HUES6 (cell line): ENCODE results near the gene KRTAP10-11.
"Not testable (repeated sequence)": the region's sequence is repeated elsewhere in the genome, so short reads cannot be mapped to it uniquely, and the experiment has no call there.

ENCODE experiments used
- H3K27ac ChIP-seq: 2 replicates; pipeline ENCODE4 v1.7.0; 2013; ENCODE audit warnings: low read depth, mild to moderate bottlenecking, low read length, inconsistent platforms
- H3K27me3 ChIP-seq: 2 replicates; pipeline ENCODE4 v1.6.1; 2013; ENCODE audit warnings: low read length; ENCODE audit not compliant: control insufficient read depth, insufficient read depth
- H3K36me3 ChIP-seq: 2 replicates; pipeline ENCODE4 v1.6.1; 2013; ENCODE audit warnings: low read length; ENCODE audit not compliant: control insufficient read depth, insufficient read depth
- H3K4me1 ChIP-seq: 2 replicates; pipeline ENCODE4 v1.6.1; 2013; ENCODE audit warnings: low read length; ENCODE audit not compliant: control insufficient read depth, insufficient read depth
- H3K4me3 ChIP-seq: 2 replicates; pipeline ENCODE4 v1.5.1; 2013; ENCODE audit warnings: low read depth, low read length
- H3K9ac ChIP-seq: one replicate; pipeline ENCODE4 v1.6.1; 2013; ENCODE audit warnings: mild to moderate bottlenecking, low read length
- H3K9me3 ChIP-seq: 2 replicates; pipeline ENCODE4 v1.6.1; 2013; ENCODE audit warnings: low read depth, low read length; ENCODE audit not compliant: control insufficient read depth, insufficient read depth

The KRTAP10-11 gene

DNA sequence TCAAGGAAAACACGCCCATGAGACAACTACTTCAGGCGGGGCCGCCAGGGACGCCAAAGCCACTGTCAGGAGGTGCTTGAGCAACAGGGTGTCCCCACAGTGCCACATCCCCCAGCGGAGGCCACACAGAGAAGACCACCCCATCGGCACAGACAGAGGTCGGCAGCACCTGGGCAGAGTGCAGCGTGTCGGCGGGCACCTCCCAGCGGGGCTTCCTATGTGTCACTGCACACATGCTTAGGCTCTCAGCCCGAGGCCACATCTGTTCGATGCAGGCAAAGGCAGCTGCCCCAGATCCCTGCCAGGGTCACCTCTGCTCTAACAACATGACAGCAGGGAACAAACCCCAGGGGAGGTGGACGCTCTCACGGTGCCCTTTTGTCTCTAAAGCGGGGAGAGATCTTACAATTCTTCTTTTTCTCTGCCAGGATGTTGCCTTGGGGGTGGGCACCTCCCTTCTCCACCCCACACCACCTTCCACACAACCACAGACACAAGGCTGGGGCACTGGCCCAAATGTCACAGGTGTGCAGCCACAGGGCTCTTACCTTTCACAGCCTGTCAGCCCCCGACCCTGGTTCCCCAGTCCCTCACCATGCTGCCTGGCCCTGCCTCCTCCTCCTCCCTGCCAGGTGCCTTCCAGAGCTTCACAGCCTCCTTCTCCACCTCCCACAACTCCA, 30.2 kb upstream of the KRTAP10-11 start:
- Histone ChIP-seq H3K27ac (no peak overlapping the region), H3K4me1 (no peaks in the 10 kb centered on the region), H3K9me3 (peaks cover 32% of the 10 kb centered on the region), H3K36me3 (no peaks in the 10 kb centered on the region), H3K9ac (no peak overlapping the region), H3K4me3 (no peak overlapping the region), H3K27me3 (no peaks in the 10 kb centered on the region)

DNA sequence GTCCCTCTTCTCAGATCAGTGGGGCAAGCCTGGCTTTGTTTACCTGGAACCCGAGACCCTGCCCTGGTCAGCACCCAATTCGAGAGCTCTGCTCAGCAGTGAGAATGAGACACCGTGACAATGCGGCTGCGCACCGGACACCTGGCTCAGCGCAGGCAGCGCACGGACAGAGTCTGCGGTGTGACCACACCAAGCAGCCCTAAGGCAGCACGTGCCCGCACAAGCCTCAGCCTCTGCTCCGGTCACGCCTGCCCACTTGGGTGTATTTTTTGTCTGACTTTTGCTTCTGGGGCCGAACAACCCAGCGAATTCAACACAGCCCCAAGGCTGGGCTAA, 29.7 kb upstream of the KRTAP10-11 start:
- Histone ChIP-seq H3K4me1 (no peaks in the 10 kb centered on the region), H3K27me3 (no peaks in the 10 kb centered on the region), H3K9ac (no peak overlapping the region), H3K9me3 (peaks cover 30% of the 10 kb centered on the region), H3K36me3 (no peaks in the 10 kb centered on the region), H3K27ac (no peak overlapping the region), H3K4me3 (no peak overlapping the region)

DNA sequence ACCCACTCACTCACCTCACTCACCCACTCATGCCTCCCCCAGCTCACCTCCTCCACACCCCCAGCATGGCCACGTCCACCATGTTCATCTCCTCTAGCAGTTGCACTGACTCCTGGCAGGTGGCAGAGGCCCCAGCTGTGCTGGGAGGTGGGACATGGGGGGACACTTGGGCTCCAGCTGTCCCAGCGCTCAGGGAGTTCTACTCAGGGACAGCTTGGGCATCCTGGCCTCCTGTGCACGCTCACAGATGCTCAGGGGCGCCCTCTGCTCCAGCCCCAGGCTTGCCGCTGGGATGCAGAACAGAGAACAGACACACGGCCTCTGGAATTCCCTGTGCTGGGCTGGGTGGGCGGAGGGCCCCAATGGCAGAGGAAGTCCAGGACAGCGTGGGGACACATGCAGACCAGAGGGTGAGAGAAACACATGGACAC, 29.1 kb upstream of the KRTAP10-11 start:
- Histone ChIP-seq H3K4me1 (no peaks in the 10 kb centered on the region), H3K4me3 (no peak overlapping the region), H3K36me3 (no peaks in the 10 kb centered on the region), H3K27me3 (no peaks in the 10 kb centered on the region), H3K27ac (no peak overlapping the region), H3K9ac (no peak overlapping the region), H3K9me3 (peaks cover 27% of the 10 kb centered on the region)

DNA sequence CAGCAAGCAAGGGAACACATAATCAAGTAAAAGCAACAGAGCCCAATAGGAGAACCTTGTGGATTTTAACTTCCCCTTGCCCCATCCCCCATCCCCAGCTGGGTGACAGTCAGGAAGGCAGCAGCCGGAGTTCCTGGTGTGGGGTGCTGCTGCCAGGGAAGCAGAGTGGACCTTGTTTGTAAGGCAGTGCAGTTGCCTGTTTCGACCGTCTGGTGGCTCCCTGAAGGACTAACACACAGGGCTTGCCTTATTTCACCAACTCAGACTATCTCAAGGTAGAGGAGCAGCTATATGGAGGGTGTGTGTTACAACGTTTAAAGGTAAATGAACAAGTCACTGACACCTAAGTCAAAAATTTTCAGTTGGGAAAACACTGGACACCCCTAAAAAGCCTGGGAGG, 27.7 kb upstream of the KRTAP10-11 start:
- no peaks in the 10 kb centered on the region for H3K36me3 ChIP-seq
- no peak overlapping the region for H3K9ac ChIP-seq
- peaks cover 37% of the 10 kb centered on the region for H3K9me3 ChIP-seq
- no peaks in the 10 kb centered on the region for H3K27me3 ChIP-seq
- H3K4me1 ChIP-seq = no peaks in the 10 kb centered on the region
- H3K27ac ChIP-seq = no peak overlapping the region
- H3K4me3 ChIP-seq = no peak overlapping the region

DNA sequence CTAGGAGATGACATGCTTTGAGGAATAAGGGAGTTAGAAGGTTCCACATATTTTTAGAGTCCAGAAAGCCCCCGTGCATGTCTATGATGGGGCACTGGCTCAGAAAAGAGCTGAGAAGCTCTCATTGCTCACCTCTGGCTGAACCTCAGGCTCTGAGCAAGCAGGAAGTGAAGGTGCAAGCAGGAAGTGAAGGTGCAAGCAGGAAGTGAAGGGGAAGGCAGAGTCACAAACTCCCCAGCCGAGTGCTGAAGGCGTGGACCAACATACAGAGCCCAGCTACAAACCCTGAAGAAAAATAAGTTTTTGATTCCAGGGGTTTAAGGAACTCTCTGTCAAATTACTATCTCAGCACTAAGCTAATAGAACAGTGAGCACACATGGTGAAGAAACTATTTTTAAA, 27.3 kb upstream of the KRTAP10-11 start:
- Histone ChIP-seq H3K4me1 (no peaks in the 10 kb centered on the region), H3K27ac (no peak overlapping the region), H3K9me3 (peaks cover 41% of the 10 kb centered on the region), H3K27me3 (no peaks in the 10 kb centered on the region), H3K36me3 (no peaks in the 10 kb centered on the region), H3K4me3 (no peak overlapping the region), H3K9ac (no peak overlapping the region)

DNA sequence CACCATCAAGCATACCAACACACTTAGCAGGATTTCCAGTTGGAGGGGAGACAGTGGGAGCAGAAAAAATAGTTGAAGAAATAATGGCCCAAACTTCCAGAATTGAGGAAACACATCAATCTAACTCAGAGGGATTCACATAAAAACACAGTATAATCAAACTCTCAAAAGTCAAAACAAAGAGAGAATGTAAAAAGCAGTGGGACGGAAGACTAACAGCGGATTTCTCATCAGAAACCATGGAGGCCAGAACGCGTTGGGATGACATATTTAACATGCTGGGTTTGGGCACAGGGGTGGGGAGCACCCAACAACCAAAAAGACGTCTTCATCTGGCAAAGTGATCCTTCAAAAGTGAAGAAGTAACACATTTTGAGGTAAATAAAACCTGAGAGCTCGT, 26.3 kb upstream of the KRTAP10-11 start:
- Histone ChIP-seq H3K9me3 (peaks cover 51% of the 10 kb centered on the region), H3K36me3 (no peaks in the 10 kb centered on the region), H3K27ac (no peak overlapping the region), H3K4me1 (no peaks in the 10 kb centered on the region), H3K27me3 (no peaks in the 10 kb centered on the region), H3K4me3 (no peak overlapping the region), H3K9ac (no peak overlapping the region)

DNA sequence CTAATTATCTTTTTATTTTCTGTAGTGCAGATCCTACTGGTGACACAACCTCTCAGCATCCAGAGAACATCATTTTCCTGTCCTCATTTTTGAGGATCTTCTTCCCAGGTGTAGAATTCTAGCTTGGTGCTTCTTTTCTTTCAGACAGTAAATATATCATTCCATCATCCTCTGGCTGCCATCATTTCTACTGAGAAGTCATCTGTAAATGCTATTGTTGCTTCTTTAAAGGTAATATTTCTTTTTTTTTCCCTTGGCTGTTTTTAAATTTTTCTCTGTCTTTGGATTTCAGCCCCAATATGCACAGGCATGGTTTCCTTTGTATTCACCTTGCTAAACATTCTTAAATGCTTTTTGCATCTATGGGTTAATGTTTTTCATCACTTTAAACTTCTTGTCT, 22.6 kb upstream of the KRTAP10-11 start:
- H3K27ac ChIP-seq = no peak overlapping the region
- H3K36me3 ChIP-seq = no peaks in the 10 kb centered on the region
- no peaks in the 10 kb centered on the region for H3K27me3 ChIP-seq
- no peak overlapping the region for H3K9ac ChIP-seq
- H3K9me3 ChIP-seq = peaks cover 58% of the 10 kb centered on the region
- H3K4me3 ChIP-seq = no peak overlapping the region
- H3K4me1 ChIP-seq = no peaks in the 10 kb centered on the region

DNA sequence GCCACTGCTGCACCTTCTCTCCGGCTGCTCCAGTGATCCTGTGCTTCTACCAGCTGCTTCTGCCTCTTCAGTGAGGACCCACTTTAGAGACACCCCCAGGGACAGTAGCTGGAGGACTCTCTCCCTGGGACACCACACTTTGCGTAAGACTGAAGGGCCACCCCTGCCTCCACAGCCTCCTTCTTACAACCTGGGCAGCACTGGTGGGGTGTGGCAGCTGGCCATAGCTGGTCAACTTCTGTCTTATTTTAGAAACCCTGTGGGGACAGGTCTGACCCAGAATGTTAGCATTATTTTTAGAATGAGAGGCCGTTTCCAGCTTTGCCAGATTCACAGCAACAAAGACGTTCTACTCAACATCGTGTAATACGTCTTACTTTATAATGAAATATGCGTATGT, 20.5 kb upstream of the KRTAP10-11 start:
- Histone ChIP-seq H3K4me1 (no peaks in the 10 kb centered on the region), H3K9me3 (peaks cover 48% of the 10 kb centered on the region), H3K27me3 (no peaks in the 10 kb centered on the region), H3K36me3 (no peaks in the 10 kb centered on the region), H3K4me3 (no peak overlapping the region), H3K9ac (no peak overlapping the region), H3K27ac (no peak overlapping the region)

DNA sequence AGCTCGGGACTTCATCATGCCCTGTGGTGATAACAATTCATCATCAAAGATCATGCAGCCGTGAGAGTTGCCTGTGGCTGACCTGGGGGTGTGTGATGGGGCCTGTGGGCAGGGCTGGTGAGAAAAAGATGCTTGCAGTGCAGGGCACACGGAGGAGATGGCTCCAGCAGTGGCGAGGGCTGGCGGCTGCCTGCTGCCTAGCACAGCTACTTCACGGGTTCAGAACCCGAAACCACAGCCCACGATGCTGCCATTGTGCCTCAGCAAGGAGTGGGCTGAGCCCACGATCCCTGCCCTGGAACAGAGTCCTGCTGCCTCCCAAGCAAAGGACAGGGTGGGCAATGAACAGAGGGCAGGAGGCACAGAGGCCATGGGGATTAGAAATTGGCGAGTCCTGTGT, 20.0 kb upstream of the KRTAP10-11 start:
- peaks cover 45% of the 10 kb centered on the region for H3K9me3 ChIP-seq

DNA sequence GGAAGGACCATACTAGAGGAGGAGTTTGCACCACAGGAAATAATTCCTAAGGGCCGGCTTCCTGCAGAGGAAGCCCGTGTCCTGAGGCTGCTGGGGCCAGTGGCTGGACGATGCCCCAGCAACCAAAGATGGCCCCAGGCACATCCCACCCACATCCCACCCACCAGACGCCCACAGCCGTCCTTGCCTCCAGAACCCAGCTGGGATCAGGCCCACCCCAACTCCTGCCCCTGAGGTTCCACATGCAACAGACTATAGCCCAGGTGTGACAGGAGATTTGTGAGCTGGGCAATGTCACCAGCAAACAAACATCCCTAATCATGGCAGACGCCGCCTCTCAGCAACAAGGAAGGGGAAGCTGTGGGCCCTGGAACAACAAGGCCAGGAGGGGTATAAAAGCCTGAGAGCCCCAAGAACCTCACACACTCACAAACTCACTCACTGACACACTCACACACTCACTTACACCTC, 19.5 kb upstream of the KRTAP10-11 start, which contains the start of gene KRTAP10-9:
Gene KRTAP10-9, plus strand, starts transcription at position 421 of the 471 bp plus-strand sequence. CDS start 79 bp downstream, outside the sequence.
- H3K4me3 ChIP-seq = no peak within 1 kb of the TSS
- H3K9me3 ChIP-seq = peaks cover 45% of the 10 kb centered on the region
- H3K9ac ChIP-seq = no peak within 1 kb of the TSS
- no peaks in the 10 kb centered on the region for H3K36me3 ChIP-seq
- no peak within 1 kb of the TSS for H3K27ac ChIP-seq
- no peaks in the 10 kb centered on the region for H3K27me3 ChIP-seq
- no peaks in the 10 kb centered on the region for H3K4me1 ChIP-seq

More for the DNA sequence above, 20.0 kb upstream of the KRTAP10-11 start:
- Histone ChIP-seq H3K4me3 (no peak overlapping the region), H3K27ac (no peak overlapping the region), H3K27me3 (no peaks in the 10 kb centered on the region), H3K4me1 (no peaks in the 10 kb centered on the region), H3K36me3 (no peaks in the 10 kb centered on the region), H3K9ac (no peak overlapping the region)

DNA sequence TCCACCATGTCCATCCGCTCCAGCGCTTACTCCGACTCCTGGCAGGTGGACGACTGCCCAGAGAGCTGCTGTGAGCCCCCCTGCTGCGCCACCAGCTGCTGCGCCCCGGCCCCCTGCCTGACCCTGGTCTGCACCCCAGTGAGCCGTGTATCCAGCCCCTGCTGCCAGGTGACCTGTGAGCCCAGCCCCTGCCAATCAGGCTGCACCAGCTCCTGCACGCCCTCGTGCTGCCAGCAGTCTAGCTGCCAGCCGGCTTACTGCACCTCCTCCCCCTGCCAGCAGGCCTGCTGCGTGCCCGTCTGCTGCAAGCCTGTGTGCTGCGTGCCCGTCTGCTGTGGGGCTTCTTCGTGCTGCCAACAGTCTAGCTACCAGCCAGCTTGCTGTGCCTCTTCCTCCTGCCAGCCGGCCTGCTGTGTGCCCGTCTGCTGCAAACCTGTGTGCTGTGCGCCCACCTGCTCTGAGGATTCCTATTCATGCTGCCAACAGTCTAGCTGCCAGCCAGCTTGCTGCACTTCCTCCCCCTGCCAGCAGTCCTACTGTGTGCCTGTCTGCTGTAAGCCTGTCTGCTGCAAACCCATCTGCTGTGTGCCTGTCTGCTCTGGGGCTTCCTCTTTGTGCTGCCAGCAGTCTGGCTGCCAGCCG, 18.9 kb upstream of the KRTAP10-11 start:
- not testable (repeated sequence) for H3K36me3 ChIP-seq, H3K27ac ChIP-seq, H3K4me1 ChIP-seq, H3K9ac ChIP-seq, H3K4me3 ChIP-seq, H3K27me3 ChIP-seq
- peaks cover 45% of the 10 kb centered on the region for H3K9me3 ChIP-seq
